ENCODE results near the gene HDGFL2. TPM values are rescaled to one million over a fixed set of nuclear protein-coding genes. Genes with fewer than 3 reads are reported as not detected.

The HDGFL2 gene
- total RNA-seq (26.2 TPM), polyA plus RNA-seq (36.9 TPM)
- long read RNA-seq, donor 1, partial matches to known transcripts, result 0 of 1 reads
- long read RNA-seq, donor 1, other reads (novel, unspliced or antisense), result 0 of 1 reads
- long read RNA-seq, donor 2, transcript HDGFL2-208 (16 exons, 2,281 nt), result major isoform, 22 of 31 reads
- long read RNA-seq, donor 2, partial matches to known transcripts, result 6 of 31 reads
- long read RNA-seq, donor 2, other reads (novel, unspliced or antisense), result 0 of 31 reads
- long read RNA-seq, donor 3, transcript HDGFL2-210 (16 exons, 2,255 nt), result minor isoform, 5 of 36 reads
- long read RNA-seq, donor 3, transcript HDGFL2-208 (16 exons, 2,281 nt), result major isoform, 10 of 36 reads
- long read RNA-seq, donor 3, partial matches to known transcripts, result 21 of 36 reads
- long read RNA-seq, donor 3, other reads (novel, unspliced or antisense), result 0 of 36 reads
- long read RNA-seq, donor 4, transcript HDGFL2-208 (16 exons, 2,281 nt), result major isoform, 8 of 15 reads
- long read RNA-seq, donor 4, partial matches to known transcripts, result 5 of 15 reads
- long read RNA-seq, donor 4, other reads (novel, unspliced or antisense), result 0 of 15 reads
- long read RNA-seq, donor 5, transcript HDGFL2-208 (16 exons, 2,281 nt), result major isoform, 5 of 13 reads
- long read RNA-seq, donor 5, partial matches to known transcripts, result 5 of 13 reads
- long read RNA-seq, donor 5, other reads (novel, unspliced or antisense), result 0 of 13 reads
- long read RNA-seq, donor 6, transcript HDGFL2-210 (16 exons, 2,255 nt), result major isoform, 6 of 12 reads
- long read RNA-seq, donor 6, transcript HDGFL2-208 (16 exons, 2,281 nt), result major isoform, 6 of 12 reads
- long read RNA-seq, donor 6, partial matches to known transcripts, result 0 of 12 reads
- long read RNA-seq, donor 6, other reads (novel, unspliced or antisense), result 0 of 12 reads
- long read RNA-seq, donor 7, partial matches to known transcripts, result 0 of 1 reads
- long read RNA-seq, donor 7, other reads (novel, unspliced or antisense), result 0 of 1 reads
- long read RNA-seq, donor 8, partial matches to known transcripts, result 0 of 6 reads
- long read RNA-seq, donor 8, other reads (novel, unspliced or antisense), result 0 of 6 reads
- long read RNA-seq, donor 9, transcript HDGFL2-208 (16 exons, 2,281 nt), result major isoform, 6 of 6 reads
- long read RNA-seq, donor 9, partial matches to known transcripts, result 0 of 6 reads
- long read RNA-seq, donor 9, other reads (novel, unspliced or antisense), result 0 of 6 reads
- long read RNA-seq, donor 10, transcript HDGFL2-208 (16 exons, 2,281 nt), result major isoform, 6 of 7 reads
- long read RNA-seq, donor 10, partial matches to known transcripts, result 0 of 7 reads
- long read RNA-seq, donor 10, other reads (novel, unspliced or antisense), result 0 of 7 reads

DNA sequence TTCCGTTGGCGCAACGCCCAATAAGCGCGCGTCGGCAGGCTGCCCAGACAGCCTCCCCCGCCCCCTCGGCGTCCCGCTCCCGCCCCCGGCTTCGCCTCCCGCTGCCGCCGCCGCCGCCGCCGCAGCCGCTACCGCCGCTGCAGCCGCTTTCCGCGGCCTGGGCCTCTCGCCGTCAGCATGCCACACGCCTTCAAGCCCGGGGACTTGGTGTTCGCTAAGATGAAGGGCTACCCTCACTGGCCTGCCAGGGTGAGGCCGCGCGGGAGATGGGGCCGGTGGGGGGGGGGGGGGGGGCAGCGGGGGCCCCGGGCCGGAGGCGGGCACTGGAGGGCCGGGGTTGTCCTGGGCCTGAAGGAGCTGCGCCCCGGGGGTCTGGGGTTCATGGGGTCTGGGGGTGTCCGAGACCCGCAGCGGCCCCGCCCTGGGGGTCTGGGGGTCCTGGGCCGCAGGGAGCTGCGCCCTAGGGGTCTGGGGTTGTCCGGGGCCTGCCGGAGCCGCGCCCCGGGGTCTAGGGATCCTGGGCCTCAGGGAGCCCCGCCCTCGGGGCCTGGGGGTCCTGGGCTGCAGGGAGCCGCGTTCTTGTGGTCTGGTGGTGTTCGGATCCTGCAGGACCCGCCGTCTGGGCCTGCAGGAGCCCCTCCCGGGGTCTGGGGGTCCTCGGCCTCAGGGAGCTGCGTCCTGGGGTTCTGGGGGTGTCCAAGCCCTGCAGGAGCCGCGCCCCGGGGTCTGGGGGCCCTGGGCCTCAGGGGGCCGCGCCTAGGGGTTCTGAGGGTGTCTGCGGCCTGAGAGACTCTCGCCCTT, at the start of gene HDGFL2:
Gene HDGFL2, plus strand, starts transcription at position 124 of the 801 bp plus-strand sequence. Its CDS starts 54 bp downstream, at position 178.
- Histone ChIP-seq H3K9me3 (ENCODE audit: control insufficient read depth in 2 of 2, insufficient read depth in 1 of 2, low read length in 1 of 2) (no peaks in the 10 kb centered on the region), H3K36me3 (ENCODE audit: control insufficient read depth in 2 of 2, insufficient read depth in 2 of 2, low read length in 1 of 2) (peaks cover 17 to 18% of the 10 kb centered on the region in 2 donors), H3K4me3 (ENCODE audit: low read length in 2 of 2) (peak within 1 kb of the TSS; percentile 75 to 79), H3K4me1 (ENCODE audit: control insufficient read depth in 2 of 2, insufficient read depth in 2 of 2, low read length in 2 of 2) (peaks cover 19 to 27% of the 10 kb centered on the region in 2 donors), H3K27ac (ENCODE audit: low read depth in 1 of 2, low read length in 1 of 2) (peak within 1 kb of the TSS; percentile 92 to 96), H3K27me3 (ENCODE audit: control insufficient read depth in 2 of 2, insufficient read depth in 1 of 2, low read length in 1 of 2) (no peaks in the 10 kb centered on the region)
- DNase-seq (ENCODE audit: low read depth in 6 of 9, low spot score in 9 of 9), result no peak
- WGBS, result 1% methylated on average over 70 of the region's 71 CpGs

DNA sequence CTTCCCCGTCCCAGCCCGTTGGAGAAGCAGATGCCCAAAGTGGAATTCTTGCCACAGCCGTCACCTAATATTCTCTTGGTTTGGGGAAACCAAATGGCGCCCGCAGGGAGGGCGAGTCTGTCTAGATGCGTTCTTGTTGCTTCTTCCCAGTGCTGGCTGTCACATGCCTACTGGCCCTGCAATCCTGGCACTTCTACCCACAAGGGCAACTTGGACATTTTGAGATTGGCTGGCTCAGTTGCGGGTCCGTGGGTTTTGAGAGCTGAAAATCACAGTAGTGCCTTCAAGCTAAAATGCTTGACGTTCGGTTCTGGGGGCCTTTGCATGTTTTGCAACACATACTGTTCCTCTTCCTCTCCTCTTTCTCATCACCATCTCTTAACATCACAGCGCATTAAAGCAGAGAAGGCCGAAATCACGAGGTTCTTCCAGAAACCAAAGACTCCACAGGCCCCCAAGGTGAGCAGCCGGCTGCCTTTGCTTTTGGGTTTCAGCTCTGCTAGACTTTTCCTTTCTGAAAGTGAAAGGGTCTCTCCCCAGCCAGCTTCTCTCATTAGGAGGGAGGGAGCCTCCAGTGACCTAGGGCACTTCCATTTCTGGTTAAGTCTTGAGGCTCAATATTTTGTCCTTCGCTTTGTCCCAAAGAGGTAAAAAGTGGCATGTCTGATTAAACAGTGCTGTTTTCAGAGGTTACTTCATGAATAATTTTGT, 48.5 kb upstream of the HDGFL2 start:
- H3K27me3 ChIP-seq (ENCODE audit: control insufficient read depth in 2 of 2, insufficient read depth in 1 of 2, low read length in 1 of 2), result no peaks in the 10 kb centered on the region
- H3K36me3 ChIP-seq (ENCODE audit: control insufficient read depth in 2 of 2, insufficient read depth in 2 of 2, low read length in 1 of 2), result peaks cover 39 to 70% of the 10 kb centered on the region in 2 donors
- DNase-seq (ENCODE audit: low read depth in 6 of 9, low spot score in 9 of 9), result no peak
- no peaks in the 10 kb centered on the region for H3K4me1 ChIP-seq (ENCODE audit: control insufficient read depth in 2 of 2, insufficient read depth in 2 of 2, low read length in 2 of 2)
- H3K9me3 ChIP-seq (ENCODE audit: control insufficient read depth in 2 of 2, insufficient read depth in 1 of 2, low read length in 1 of 2), result no peaks in the 10 kb centered on the region
- WGBS, result 92% methylated on average over 16 of the region's 16 CpGs
- no peak overlapping the region for H3K27ac ChIP-seq (ENCODE audit: low read depth in 1 of 2, low read length in 1 of 2)
- no peak overlapping the region for H3K4me3 ChIP-seq (ENCODE audit: low read length in 2 of 2)

DNA sequence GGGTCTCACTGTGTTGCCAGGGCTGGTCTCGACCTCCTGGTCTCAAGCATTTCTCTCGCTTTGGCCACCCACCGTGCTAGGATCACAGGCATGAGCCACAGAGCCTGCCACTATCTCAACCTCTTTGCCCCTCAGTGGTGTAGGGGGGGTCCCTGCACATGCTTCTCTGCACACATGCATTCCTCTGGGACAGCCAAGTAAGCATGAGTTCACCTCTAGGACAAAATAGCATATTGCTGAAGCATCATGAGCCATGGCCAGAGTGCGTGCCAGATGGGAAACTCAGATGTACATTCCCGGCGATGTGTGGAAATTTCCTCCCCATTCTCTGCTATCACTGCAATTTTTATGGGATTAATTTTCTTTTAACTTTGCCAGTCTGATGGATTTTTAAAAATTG, 46.6 kb upstream of the HDGFL2 start:
- 98% methylated on average over 6 of the region's 6 CpGs for whole genome bisulfite sequencing
- H3K4me3 ChIP-seq (ENCODE audit: low read length in 2 of 2), result no peak overlapping the region
- DNase-seq (ENCODE audit: low read depth in 6 of 9, low spot score in 9 of 9), result no peak
- H3K4me1 ChIP-seq (ENCODE audit: control insufficient read depth in 2 of 2, insufficient read depth in 2 of 2, low read length in 2 of 2), result no peaks in the 10 kb centered on the region
- no peaks in the 10 kb centered on the region for H3K9me3 ChIP-seq (ENCODE audit: control insufficient read depth in 2 of 2, insufficient read depth in 1 of 2, low read length in 1 of 2)
- H3K27me3 ChIP-seq (ENCODE audit: control insufficient read depth in 2 of 2, insufficient read depth in 1 of 2, low read length in 1 of 2), result no peaks in the 10 kb centered on the region
- H3K36me3 ChIP-seq (ENCODE audit: control insufficient read depth in 2 of 2, insufficient read depth in 2 of 2, low read length in 1 of 2), result peaks cover 49 to 74% of the 10 kb centered on the region in 2 donors
- H3K27ac ChIP-seq (ENCODE audit: low read depth in 1 of 2, low read length in 1 of 2), result no peak overlapping the region

DNA sequence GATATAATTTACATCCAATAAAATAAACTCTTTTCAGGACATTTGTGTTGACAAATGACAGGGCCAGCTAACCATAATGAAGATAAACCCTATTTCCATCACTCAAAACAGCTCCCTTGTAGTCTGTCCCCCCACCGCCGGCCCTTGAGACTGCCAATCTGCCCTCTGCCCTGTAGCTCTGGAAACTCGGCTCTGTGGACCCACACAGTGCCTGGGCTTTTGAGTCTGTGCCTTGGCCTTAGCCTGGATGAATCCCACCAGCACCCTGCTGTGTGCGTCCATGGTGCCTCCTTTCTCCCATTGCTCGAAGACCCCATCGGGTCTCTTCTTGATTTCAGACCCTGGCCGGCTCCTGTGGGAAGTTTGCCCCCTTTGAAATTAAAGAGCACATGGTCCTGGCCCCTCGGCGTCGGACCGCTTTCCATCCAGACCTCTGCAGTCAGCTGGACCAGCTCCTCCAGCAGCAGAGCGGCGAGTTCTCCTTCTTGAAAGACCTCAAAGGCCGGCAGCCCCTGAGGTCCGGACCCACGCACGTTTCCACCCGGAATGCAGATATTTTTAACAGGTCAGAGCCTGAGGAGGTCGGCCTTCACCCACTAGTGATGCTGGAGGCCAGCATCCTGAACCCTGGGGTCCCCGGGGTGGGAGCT, 43.6 kb upstream of the HDGFL2 start:
- no peaks in the 10 kb centered on the region for H3K27me3 ChIP-seq (ENCODE audit: control insufficient read depth in 2 of 2, insufficient read depth in 1 of 2, low read length in 1 of 2)
- H3K4me1 ChIP-seq (ENCODE audit: control insufficient read depth in 2 of 2, insufficient read depth in 2 of 2, low read length in 2 of 2), result no peaks in the 10 kb centered on the region
- H3K36me3 ChIP-seq (ENCODE audit: control insufficient read depth in 2 of 2, insufficient read depth in 2 of 2, low read length in 1 of 2), result peaks cover 56 to 76% of the 10 kb centered on the region in 2 donors
- no peak overlapping the region for H3K4me3 ChIP-seq (ENCODE audit: low read length in 2 of 2)
- no peaks in the 10 kb centered on the region for H3K9me3 ChIP-seq (ENCODE audit: control insufficient read depth in 2 of 2, insufficient read depth in 1 of 2, low read length in 1 of 2)
- no peak for DNase-seq (ENCODE audit: low read depth in 6 of 9, low spot score in 9 of 9)
- H3K27ac ChIP-seq (ENCODE audit: low read depth in 1 of 2, low read length in 1 of 2), result no peak overlapping the region
- 98% methylated on average over 20 of the region's 20 CpGs for WGBS

DNA sequence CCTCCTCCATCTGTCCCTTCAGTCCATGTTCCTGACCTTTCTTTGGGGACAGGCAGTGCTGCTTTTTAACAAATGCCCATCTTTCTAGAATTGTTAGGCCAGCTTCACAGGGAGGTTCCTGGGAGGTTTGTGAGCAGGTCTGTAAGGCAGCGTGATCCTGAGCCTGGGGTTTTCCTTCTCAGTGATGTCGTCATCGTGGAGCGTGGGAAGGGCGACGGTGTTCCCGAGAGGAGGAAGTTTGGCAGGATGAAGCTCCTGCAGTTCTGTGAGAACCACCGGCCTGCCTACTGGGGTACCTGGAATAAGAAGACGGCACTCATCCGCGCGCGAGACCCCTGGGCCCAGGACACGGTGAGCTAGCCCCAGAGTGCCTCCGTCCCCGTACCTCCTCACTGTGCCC, 42.8 kb upstream of the HDGFL2 start:
- H3K27me3 ChIP-seq (ENCODE audit: control insufficient read depth in 2 of 2, insufficient read depth in 1 of 2, low read length in 1 of 2), result no peaks in the 10 kb centered on the region
- no peaks in the 10 kb centered on the region for H3K4me1 ChIP-seq (ENCODE audit: control insufficient read depth in 2 of 2, insufficient read depth in 2 of 2, low read length in 2 of 2)
- no peak overlapping the region for H3K4me3 ChIP-seq (ENCODE audit: low read length in 2 of 2)
- peaks cover 59 to 73% of the 10 kb centered on the region in 2 donors for H3K36me3 ChIP-seq (ENCODE audit: control insufficient read depth in 2 of 2, insufficient read depth in 2 of 2, low read length in 1 of 2)
- H3K9me3 ChIP-seq (ENCODE audit: control insufficient read depth in 2 of 2, insufficient read depth in 1 of 2, low read length in 1 of 2), result no peaks in the 10 kb centered on the region
- WGBS, result 99% methylated on average over 16 of the region's 16 CpGs
- DNase-seq (ENCODE audit: low read depth in 6 of 9, low spot score in 9 of 9), result no peak
- no peak overlapping the region for H3K27ac ChIP-seq (ENCODE audit: low read depth in 1 of 2, low read length in 1 of 2)

DNA sequence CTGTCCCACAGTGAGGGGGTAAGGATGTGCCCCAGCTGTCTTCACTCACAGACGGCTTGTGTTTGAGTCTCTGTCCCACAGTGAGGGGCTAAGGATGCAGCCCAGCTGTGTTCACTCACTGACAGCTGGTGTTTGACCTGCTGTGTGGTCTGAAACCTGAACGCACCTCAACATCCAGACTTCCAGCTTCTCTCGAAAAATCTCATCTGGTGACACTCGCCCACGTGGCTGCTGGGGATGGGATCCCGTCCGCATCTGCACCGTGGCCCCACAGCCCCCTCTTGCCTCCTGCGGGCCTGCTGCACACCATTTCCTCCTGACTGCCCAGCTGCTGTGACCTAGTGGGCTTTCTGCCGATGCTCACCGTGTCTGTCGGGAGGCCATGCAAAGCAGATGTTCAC, 42.3 kb upstream of the HDGFL2 start:
- no peaks in the 10 kb centered on the region for H3K9me3 ChIP-seq (ENCODE audit: control insufficient read depth in 2 of 2, insufficient read depth in 1 of 2, low read length in 1 of 2)
- H3K27ac ChIP-seq (ENCODE audit: low read depth in 1 of 2, low read length in 1 of 2), result no peak overlapping the region
- H3K27me3 ChIP-seq (ENCODE audit: control insufficient read depth in 2 of 2, insufficient read depth in 1 of 2, low read length in 1 of 2), result no peaks in the 10 kb centered on the region
- no peak overlapping the region for H3K4me3 ChIP-seq (ENCODE audit: low read length in 2 of 2)
- H3K4me1 ChIP-seq (ENCODE audit: control insufficient read depth in 2 of 2, insufficient read depth in 2 of 2, low read length in 2 of 2), result no peaks in the 10 kb centered on the region
- WGBS, result 97% methylated on average over 12 of the region's 12 CpGs
- DNase-seq (ENCODE audit: low read depth in 6 of 9, low spot score in 9 of 9), result no peak
- H3K36me3 ChIP-seq (ENCODE audit: control insufficient read depth in 2 of 2, insufficient read depth in 2 of 2, low read length in 1 of 2), result peaks cover 61 to 75% of the 10 kb centered on the region in 2 donors

DNA sequence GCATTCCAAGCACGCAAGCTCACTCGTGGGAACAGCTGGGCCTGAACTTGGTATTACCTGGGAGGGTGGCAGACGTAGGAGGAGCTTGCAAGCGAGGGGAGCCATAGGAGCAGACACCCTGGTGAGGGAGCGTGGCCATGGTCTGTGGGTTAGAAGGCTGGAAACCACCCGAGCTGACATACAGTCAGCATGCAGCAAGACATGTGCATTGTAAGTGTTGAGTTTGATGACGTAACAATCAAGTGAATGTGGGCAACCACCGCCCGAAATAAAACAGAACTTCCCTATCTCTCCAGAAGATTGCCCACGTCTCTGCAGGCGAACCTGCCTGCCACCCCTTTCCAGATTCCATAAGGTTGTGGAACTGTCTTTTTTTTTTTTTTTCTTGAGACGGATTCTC, 41.3 kb upstream of the HDGFL2 start:
- H3K27ac ChIP-seq (ENCODE audit: low read depth in 1 of 2, low read length in 1 of 2), result no peak overlapping the region
- H3K9me3 ChIP-seq (ENCODE audit: control insufficient read depth in 2 of 2, insufficient read depth in 1 of 2, low read length in 1 of 2), result no peaks in the 10 kb centered on the region
- no peaks in the 10 kb centered on the region for H3K27me3 ChIP-seq (ENCODE audit: control insufficient read depth in 2 of 2, insufficient read depth in 1 of 2, low read length in 1 of 2)
- no peak overlapping the region for H3K4me3 ChIP-seq (ENCODE audit: low read length in 2 of 2)
- WGBS, result 95% methylated on average over 12 of the region's 12 CpGs
- H3K36me3 ChIP-seq (ENCODE audit: control insufficient read depth in 2 of 2, insufficient read depth in 2 of 2, low read length in 1 of 2), result peaks cover 56 to 72% of the 10 kb centered on the region in 2 donors
- peak in 1 of 9 donors; percentile 11 for DNase-seq (ENCODE audit: low read depth in 6 of 9, low spot score in 9 of 9)
- no peaks in the 10 kb centered on the region for H3K4me1 ChIP-seq (ENCODE audit: control insufficient read depth in 2 of 2, insufficient read depth in 2 of 2, low read length in 2 of 2)
